HG02759 (cell line): Measurements from ENCODE around the gene COL13A1.

ENCODE experiments used
- ATAC-seq: cut with Tn5 transposase; IDR thresholded peaks from one replicate; pipeline ENCODE4 v1.9.1; 2021; ENCODE audit warnings: mild to moderate bottlenecking, moderate library complexity; ENCODE audit not compliant: unreplicated experiment

Gene COL13A1

GRCh38 chr10:69801434-69802315 lies at the start of gene COL13A1:
Gene COL13A1 (plus strand): TSS chr10:69801906. CDS start chr10:69802424, 518 bp downstream.
- ATAC-seq = no peak

- no peak for ATAC-seq
Observed at GRCh38 chr10:69752479-69752878, 49.2 kb upstream of the COL13A1 start.

GRCh38 chr10:69756279-69756678 lies 45.4 kb upstream of the COL13A1 start:
- ATAC-seq = no peak

GRCh38 chr10:69757206-69757552 lies 44.5 kb upstream of the COL13A1 start:
- no peak for ATAC-seq

- ATAC-seq = no peak
Observed at GRCh38 chr10:69757553-69758309, 44.0 kb upstream of the COL13A1 start.

- ATAC-seq = no peak
Observed at GRCh38 chr10:69758310-69758728, 43.4 kb upstream of the COL13A1 start.

GRCh38 chr10:69759641-69760040 lies 42.1 kb upstream of the COL13A1 start:
- no peak for ATAC-seq

- ATAC-seq = no peak
Observed at GRCh38 chr10:69760072-69760471, 41.6 kb upstream of the COL13A1 start.

GRCh38 chr10:69761320-69761719 lies 40.4 kb upstream of the COL13A1 start:
- ATAC-seq = no peak

GRCh38 chr10:69766161-69766910 lies 35.4 kb upstream of the COL13A1 start:
- no peak for ATAC-seq

GRCh38 chr10:69767793-69768192 lies 33.9 kb upstream of the COL13A1 start:
- no peak for ATAC-seq

- no peak for ATAC-seq
Observed at GRCh38 chr10:69768386-69768785, 33.3 kb upstream of the COL13A1 start.

GRCh38 chr10:69769395-69769992 lies 32.2 kb upstream of the COL13A1 start:
- ATAC-seq = no peak

- ATAC-seq = no peak
Observed at GRCh38 chr10:69772933-69773704, 28.6 kb upstream of the COL13A1 start.

GRCh38 chr10:69774596-69774995 lies 27.1 kb upstream of the COL13A1 start:
- no peak for ATAC-seq

GRCh38 chr10:69780077-69780476 lies 21.6 kb upstream of the COL13A1 start:
- no peak for ATAC-seq

- no peak for ATAC-seq
Observed at GRCh38 chr10:69781576-69781975, 20.1 kb upstream of the COL13A1 start.

- no peak for ATAC-seq
Observed at GRCh38 chr10:69783515-69783914, 18.2 kb upstream of the COL13A1 start.

- ATAC-seq = no peak
Observed at GRCh38 chr10:69786791-69787190, 14.9 kb upstream of the COL13A1 start.

GRCh38 chr10:69787681-69788080 lies 14.0 kb upstream of the COL13A1 start:
- ATAC-seq = no peak
